Type B pancreatic cell (in vitro differentiated cells): ENCODE data around the gene PCGF1. TPM values are rescaled to one million over a fixed set of nuclear protein-coding genes. Genes with fewer than 3 reads are reported as not detected.

Experiments used
- DNase-seq: peaks from one replicate; pipeline ENCODE4 v3.0.0; 2021; ENCODE audit warnings: mixed read lengths; ENCODE audit not compliant: unreplicated experiment; ENCODE audit errors: extremely low spot score
- H3K27ac Mint-ChIP-seq: 2 replicates; pipeline ENCODE4 v1.8.0; 2021; ENCODE audit warnings: mild to moderate bottlenecking, mixed read lengths
- H3K27me3 Mint-ChIP-seq: 2 replicates; pipeline ENCODE4 v1.8.0; 2021; ENCODE audit warnings: mixed read lengths
- H3K36me3 Mint-ChIP-seq: 2 replicates; pipeline ENCODE4 v1.8.0; 2021; ENCODE audit warnings: mixed read lengths
- H3K4me1 Mint-ChIP-seq: one replicate; pipeline ENCODE4 v1.8.0; 2021; ENCODE audit warnings: mixed read lengths; ENCODE audit not compliant: unreplicated experiment
- H3K4me3 Mint-ChIP-seq: 2 replicates; pipeline ENCODE4 v1.8.0; 2021; ENCODE audit warnings: mild to moderate bottlenecking, mixed read lengths
- H3K9me3 Mint-ChIP-seq: 2 replicates; pipeline ENCODE4 v1.8.0; 2021; ENCODE audit warnings: mixed read lengths
- total RNA-seq: library from RNA; stranded (reverse); gene quantifications from 2 replicates; pipeline ENCODE4 v1.2.1, GENCODE V29; 2021; ENCODE audit warnings: low replicate concordance
- TF ChIP-seq, protein P1 (sequence below): fragments of 200-600 bp; sonication (generic); conservative IDR thresholded peaks from 2 replicates; pipeline ENCODE4 v1.5.0; 2021; ENCODE audit warnings: antibody characterized with exemption, mild to moderate bottlenecking

PCGF1 gene
- total RNA-seq, 1 donor from 2014 or later: 30.1 TPM

GRCh38 chr2:74525717-74526648, 18.5 kb upstream of the PCGF1 start, which contains the start of gene DQX1:
Gene DQX1, minus strand, starts transcription at chr2:74526231. Its CDS starts 502 bp downstream, at chr2:74525729.
- peaks cover 13% of the 10 kb centered on the region for H3K36me3 Mint-ChIP-seq
- H3K27me3 Mint-ChIP-seq: peaks cover 28% of the 10 kb centered on the region
- no peaks in the 10 kb centered on the region for H3K9me3 Mint-ChIP-seq
- H3K4me1 Mint-ChIP-seq: peaks cover 19% of the 10 kb centered on the region
- H3K27ac Mint-ChIP-seq: peak within 1 kb of the TSS; percentile 75
- TF ChIP-seq, protein P1, sequence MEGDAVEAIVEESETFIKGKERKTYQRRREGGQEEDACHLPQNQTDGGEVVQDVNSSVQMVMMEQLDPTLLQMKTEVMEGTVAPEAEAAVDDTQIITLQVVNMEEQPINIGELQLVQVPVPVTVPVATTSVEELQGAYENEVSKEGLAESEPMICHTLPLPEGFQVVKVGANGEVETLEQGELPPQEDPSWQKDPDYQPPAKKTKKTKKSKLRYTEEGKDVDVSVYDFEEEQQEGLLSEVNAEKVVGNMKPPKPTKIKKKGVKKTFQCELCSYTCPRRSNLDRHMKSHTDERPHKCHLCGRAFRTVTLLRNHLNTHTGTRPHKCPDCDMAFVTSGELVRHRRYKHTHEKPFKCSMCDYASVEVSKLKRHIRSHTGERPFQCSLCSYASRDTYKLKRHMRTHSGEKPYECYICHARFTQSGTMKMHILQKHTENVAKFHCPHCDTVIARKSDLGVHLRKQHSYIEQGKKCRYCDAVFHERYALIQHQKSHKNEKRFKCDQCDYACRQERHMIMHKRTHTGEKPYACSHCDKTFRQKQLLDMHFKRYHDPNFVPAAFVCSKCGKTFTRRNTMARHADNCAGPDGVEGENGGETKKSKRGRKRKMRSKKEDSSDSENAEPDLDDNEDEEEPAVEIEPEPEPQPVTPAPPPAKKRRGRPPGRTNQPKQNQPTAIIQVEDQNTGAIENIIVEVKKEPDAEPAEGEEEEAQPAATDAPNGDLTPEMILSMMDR: no peak
- DNase-seq: no peak
- H3K4me3 Mint-ChIP-seq: peak within 1 kb of the TSS; percentile 83

GRCh38 chr2:74524955-74525716, 17.6 kb upstream of the PCGF1 start:
- H3K27ac Mint-ChIP-seq: no peak overlapping the region
- no peak for DNase-seq
- no peak overlapping the region for H3K4me3 Mint-ChIP-seq
- no peaks in the 10 kb centered on the region for H3K9me3 Mint-ChIP-seq
- H3K4me1 Mint-ChIP-seq: peaks cover 14% of the 10 kb centered on the region
- H3K27me3 Mint-ChIP-seq: peaks cover 36% of the 10 kb centered on the region
- TF ChIP-seq, protein P1: no peak
- H3K36me3 Mint-ChIP-seq: peaks cover 13% of the 10 kb centered on the region

DNA sequence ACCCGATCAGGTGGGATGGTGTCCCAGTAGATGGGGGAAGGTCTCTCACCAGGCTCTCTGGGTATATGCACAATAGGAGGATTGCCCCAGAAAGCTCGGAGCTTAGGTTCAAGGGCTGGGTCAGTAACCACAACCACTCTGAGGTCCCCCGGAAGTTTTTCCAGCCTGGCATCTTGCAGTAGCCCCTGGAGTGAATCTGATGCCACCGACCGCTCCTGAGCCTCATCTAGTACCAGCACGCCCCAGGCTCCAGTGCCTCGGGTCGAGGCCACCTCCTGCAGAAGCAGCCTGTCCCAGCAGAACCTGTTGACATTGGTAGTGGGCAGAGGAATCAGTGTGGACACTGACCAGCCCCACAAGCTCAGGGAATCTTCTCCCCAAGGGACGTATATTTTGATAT, 16.5 kb upstream of the PCGF1 start:
- peaks cover 47% of the 10 kb centered on the region for H3K27me3 Mint-ChIP-seq
- DNase-seq: no peak
- H3K36me3 Mint-ChIP-seq: peaks cover 13% of the 10 kb centered on the region
- TF ChIP-seq, protein P1: no peak
- H3K4me3 Mint-ChIP-seq: no peak overlapping the region
- no peaks in the 10 kb centered on the region for H3K9me3 Mint-ChIP-seq
- peaks cover 14% of the 10 kb centered on the region for H3K4me1 Mint-ChIP-seq
- no peak overlapping the region for H3K27ac Mint-ChIP-seq

DNA sequence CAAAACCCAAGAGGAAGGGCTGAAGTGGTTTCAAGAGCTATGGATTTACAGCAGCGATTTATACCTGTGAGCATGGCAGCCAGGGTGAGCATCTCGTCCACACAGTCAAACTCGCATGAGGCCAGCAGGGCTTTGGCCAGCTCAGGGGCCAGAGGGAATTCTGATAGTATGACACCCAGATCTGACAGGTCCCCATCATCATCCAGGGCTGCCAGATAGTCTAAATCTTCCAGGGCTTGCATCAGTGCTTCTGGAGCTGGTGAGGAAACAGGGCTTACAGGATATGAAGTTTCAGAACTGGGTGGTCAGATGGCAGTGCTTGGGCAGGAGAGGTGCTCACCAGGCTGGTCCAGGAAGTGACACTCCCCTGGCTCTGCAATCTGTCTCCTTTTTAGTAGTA, 15.0 kb upstream of the PCGF1 start:
- Mint-ChIP-seq H3K27ac (no peak overlapping the region), H3K4me1 (peaks cover 8% of the 10 kb centered on the region), H3K27me3 (peaks cover 62% of the 10 kb centered on the region), H3K9me3 (no peaks in the 10 kb centered on the region), H3K36me3 (peaks cover 16% of the 10 kb centered on the region), H3K4me3 (no peak overlapping the region)
- TF ChIP-seq, protein P1: no peak
- no peak for DNase-seq

- no peaks in the 10 kb centered on the region for H3K4me1 Mint-ChIP-seq
- H3K27ac Mint-ChIP-seq: no peak overlapping the region
- peaks cover 91% of the 10 kb centered on the region for H3K27me3 Mint-ChIP-seq
- peaks cover 3% of the 10 kb centered on the region for H3K36me3 Mint-ChIP-seq
- DNase-seq: no peak
- TF ChIP-seq, protein P1: no peak
- H3K9me3 Mint-ChIP-seq: no peaks in the 10 kb centered on the region
- no peak overlapping the region for H3K4me3 Mint-ChIP-seq
Measured at GRCh38 chr2:74516650-74517049, 9.2 kb upstream of the PCGF1 start.
